ENCODE measurements around the gene THRB.
"Not testable (repeated sequence)": the region's sequence is repeated elsewhere in the genome, so short reads cannot be mapped to it uniquely, and the experiment has no call there.

Gene THRB

DNA sequence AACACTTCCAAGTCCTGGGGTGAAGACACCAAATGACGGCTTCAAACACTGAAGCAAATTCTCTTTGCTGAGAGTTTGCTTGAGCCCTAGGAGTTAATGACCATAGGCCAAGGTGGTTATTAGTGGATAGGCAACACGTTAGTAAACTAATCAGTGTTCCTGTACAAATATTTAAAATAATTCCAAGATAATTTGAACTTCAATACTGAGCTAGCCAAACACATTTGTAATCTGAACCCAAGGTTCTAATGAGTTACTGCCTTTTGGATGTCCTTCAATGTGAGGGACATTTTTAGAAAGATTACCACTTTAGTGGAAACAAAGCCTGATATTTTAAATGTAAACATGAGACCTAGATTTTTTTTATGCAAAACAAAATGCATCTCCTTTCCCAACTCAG, 94.6 kb downstream of the THRB start:
- no peak overlapping the region for H3K9ac ChIP-seq (ENCODE audit: low read depth in 1 of 2, low read length in 2 of 2)
- no peak overlapping the region for H3K27ac ChIP-seq (ENCODE audit: low read depth, low read length)
- no peaks in the 10 kb centered on the region for H3K27me3 ChIP-seq (ENCODE audit: control insufficient read depth in 1 of 2, insufficient read depth in 2 of 2, low read length in 2 of 2)
- peaks cover 15 to 27% of the 10 kb centered on the region in 2 donors for H3K4me1 ChIP-seq (ENCODE audit: control insufficient read depth in 1 of 2, insufficient read depth in 2 of 2, low read length in 2 of 2)
- no peak overlapping the region for H3K4me3 ChIP-seq (ENCODE audit: low read depth in 1 of 2, low read length in 2 of 2)
- H3K36me3 ChIP-seq (ENCODE audit: control insufficient read depth in 1 of 2, insufficient read depth in 2 of 2, low read length in 2 of 2), result no peaks in the 10 kb centered on the region
- H3K9me3 ChIP-seq (ENCODE audit: control insufficient read depth in 1 of 2, low read length in 2 of 2), result no peaks in the 10 kb centered on the region

DNA sequence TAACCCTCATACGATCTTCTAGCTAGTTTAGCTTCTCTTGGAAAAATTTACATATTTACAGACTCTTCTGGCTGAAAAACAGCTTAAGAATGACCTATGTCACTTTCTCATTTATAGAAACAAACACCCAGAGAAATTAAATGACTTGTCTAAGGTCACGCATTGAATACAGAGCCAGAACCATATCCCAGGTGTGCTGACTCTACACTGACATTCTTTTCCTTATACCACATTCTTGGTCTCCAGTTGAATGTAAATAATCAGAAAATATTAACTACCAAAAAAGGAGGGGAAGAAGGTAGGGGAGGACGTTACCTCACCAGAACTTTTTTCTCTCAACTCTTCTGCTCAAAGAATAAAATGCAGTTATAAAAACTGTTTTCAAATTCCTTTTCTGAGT, 95.0 kb downstream of the THRB start:
- no peaks in the 10 kb centered on the region for H3K9me3 ChIP-seq (ENCODE audit: control insufficient read depth in 1 of 2, low read length in 2 of 2)
- H3K4me1 ChIP-seq (ENCODE audit: control insufficient read depth in 1 of 2, insufficient read depth in 2 of 2, low read length in 2 of 2), result peaks cover 15 to 27% of the 10 kb centered on the region in 2 donors
- no peak overlapping the region for H3K9ac ChIP-seq (ENCODE audit: low read depth in 1 of 2, low read length in 2 of 2)
- no peak overlapping the region for H3K27ac ChIP-seq (ENCODE audit: low read depth, low read length)
- no peaks in the 10 kb centered on the region for H3K27me3 ChIP-seq (ENCODE audit: control insufficient read depth in 1 of 2, insufficient read depth in 2 of 2, low read length in 2 of 2)
- no peak overlapping the region for H3K4me3 ChIP-seq (ENCODE audit: low read depth in 1 of 2, low read length in 2 of 2)
- no peaks in the 10 kb centered on the region for H3K36me3 ChIP-seq (ENCODE audit: control insufficient read depth in 1 of 2, insufficient read depth in 2 of 2, low read length in 2 of 2)

DNA sequence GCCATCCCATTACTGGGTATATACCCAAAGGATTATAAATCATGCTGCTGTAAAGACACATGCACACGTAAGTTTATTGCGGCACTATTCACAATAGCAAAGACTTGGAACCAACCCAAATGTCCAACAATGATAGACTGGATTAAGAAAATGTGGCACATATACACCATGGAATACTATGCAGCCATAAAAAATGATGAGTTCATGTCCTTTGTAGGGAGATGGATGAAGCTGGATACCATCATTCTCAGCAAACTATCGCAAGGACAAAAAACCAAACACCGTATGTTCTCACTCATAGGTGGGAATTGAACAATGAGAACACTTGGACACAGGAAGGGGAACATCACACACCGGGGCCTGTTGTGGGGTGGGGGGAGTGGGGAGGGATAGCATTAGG, 95.9 kb downstream of the THRB start:
- H3K27ac ChIP-seq (ENCODE audit: low read depth, low read length); H3K9ac ChIP-seq (ENCODE audit: low read depth in 1 of 2, low read length in 2 of 2); H3K27me3 ChIP-seq (ENCODE audit: control insufficient read depth in 1 of 2, insufficient read depth in 2 of 2, low read length in 2 of 2); H3K9me3 ChIP-seq (ENCODE audit: control insufficient read depth in 1 of 2, low read length in 2 of 2); H3K36me3 ChIP-seq (ENCODE audit: control insufficient read depth in 1 of 2, insufficient read depth in 2 of 2, low read length in 2 of 2); H3K4me3 ChIP-seq (ENCODE audit: low read depth in 1 of 2, low read length in 2 of 2): not testable (repeated sequence)
- H3K4me1 ChIP-seq (ENCODE audit: control insufficient read depth in 1 of 2, insufficient read depth in 2 of 2, low read length in 2 of 2), result peaks cover 15 to 27% of the 10 kb centered on the region in 2 donors

DNA sequence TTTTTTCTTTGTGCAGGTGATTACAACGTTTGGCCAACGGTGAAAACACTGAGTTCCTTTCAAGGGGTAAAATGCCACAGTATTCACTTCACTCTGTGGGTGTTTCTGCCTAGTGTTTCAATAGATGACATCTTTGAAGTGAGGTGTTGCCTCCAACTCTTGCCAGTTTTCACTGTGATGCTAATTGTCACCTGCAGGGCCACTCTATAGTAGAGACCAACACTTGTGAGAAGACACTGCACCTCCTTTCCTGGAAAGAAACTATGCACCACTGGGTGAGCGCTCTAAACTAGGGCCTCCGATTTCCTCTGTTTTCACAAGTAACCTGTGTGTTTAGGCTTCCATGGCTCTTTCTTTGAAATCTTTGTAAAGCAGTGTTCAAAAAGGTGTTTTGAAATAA, 98.3 kb downstream of the THRB start:
- no peaks in the 10 kb centered on the region for H3K36me3 ChIP-seq (ENCODE audit: control insufficient read depth in 1 of 2, insufficient read depth in 2 of 2, low read length in 2 of 2)
- no peaks in the 10 kb centered on the region for H3K9me3 ChIP-seq (ENCODE audit: control insufficient read depth in 1 of 2, low read length in 2 of 2)
- H3K9ac ChIP-seq (ENCODE audit: low read depth in 1 of 2, low read length in 2 of 2), result no peak overlapping the region
- H3K27me3 ChIP-seq (ENCODE audit: control insufficient read depth in 1 of 2, insufficient read depth in 2 of 2, low read length in 2 of 2), result no peaks in the 10 kb centered on the region
- no peak overlapping the region for H3K4me3 ChIP-seq (ENCODE audit: low read depth in 1 of 2, low read length in 2 of 2)
- H3K4me1 ChIP-seq (ENCODE audit: control insufficient read depth in 1 of 2, insufficient read depth in 2 of 2, low read length in 2 of 2), result peaks cover 4 to 17% of the 10 kb centered on the region in 2 donors
- no peak overlapping the region for H3K27ac ChIP-seq (ENCODE audit: low read depth, low read length)

DNA sequence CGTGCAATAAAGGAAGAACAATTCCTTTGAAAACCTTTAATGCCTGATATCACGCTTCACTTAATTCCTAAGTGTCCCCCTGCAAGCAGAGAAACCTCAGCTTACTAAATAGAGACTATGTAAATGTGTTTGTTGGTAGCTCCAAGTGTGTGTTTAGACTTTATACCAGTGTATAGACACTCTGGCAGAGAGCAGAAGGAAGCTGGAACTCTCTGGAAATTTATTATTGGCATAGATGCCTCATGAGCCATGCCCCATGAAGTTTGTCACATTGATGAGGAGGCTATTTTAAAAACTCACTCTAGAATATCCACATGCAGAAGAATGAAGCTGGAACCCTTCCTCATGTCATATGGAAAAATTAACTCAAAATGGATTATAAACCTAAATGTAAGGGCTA, 99.9 kb downstream of the THRB start:
- H3K27me3 ChIP-seq (ENCODE audit: control insufficient read depth in 1 of 2, insufficient read depth in 2 of 2, low read length in 2 of 2), result no peaks in the 10 kb centered on the region
- no peaks in the 10 kb centered on the region for H3K9me3 ChIP-seq (ENCODE audit: control insufficient read depth in 1 of 2, low read length in 2 of 2)
- peaks cover 5 to 9% of the 10 kb centered on the region in 2 donors for H3K4me1 ChIP-seq (ENCODE audit: control insufficient read depth in 1 of 2, insufficient read depth in 2 of 2, low read length in 2 of 2)
- H3K9ac ChIP-seq (ENCODE audit: low read depth in 1 of 2, low read length in 2 of 2), result no peak overlapping the region
- no peak overlapping the region for H3K27ac ChIP-seq (ENCODE audit: low read depth, low read length)
- H3K4me3 ChIP-seq (ENCODE audit: low read depth in 1 of 2, low read length in 2 of 2), result no peak overlapping the region
- no peaks in the 10 kb centered on the region for H3K36me3 ChIP-seq (ENCODE audit: control insufficient read depth in 1 of 2, insufficient read depth in 2 of 2, low read length in 2 of 2)

DNA sequence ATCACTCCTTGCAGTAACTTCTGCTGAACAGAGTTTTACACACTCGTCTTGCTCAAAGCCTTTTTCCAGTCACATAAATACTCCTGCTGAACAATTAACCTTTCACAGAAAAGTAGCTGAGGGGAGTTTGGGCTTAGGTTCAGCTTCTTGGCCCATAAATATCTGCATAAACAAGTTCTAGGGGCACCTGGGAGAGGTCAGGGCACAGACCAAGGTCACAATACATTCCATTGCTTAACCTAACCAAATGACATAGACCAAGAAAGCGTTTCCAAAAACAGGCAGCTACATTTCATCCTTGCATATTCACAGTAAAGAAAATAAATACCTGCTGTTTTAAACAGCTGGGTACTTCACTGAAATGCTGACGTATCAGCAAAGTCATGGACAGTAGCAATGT, 101.3 kb downstream of the THRB start:
- no peaks in the 10 kb centered on the region for H3K27me3 ChIP-seq (ENCODE audit: control insufficient read depth in 1 of 2, insufficient read depth in 2 of 2, low read length in 2 of 2)
- no peaks in the 10 kb centered on the region for H3K36me3 ChIP-seq (ENCODE audit: control insufficient read depth in 1 of 2, insufficient read depth in 2 of 2, low read length in 2 of 2)
- H3K9ac ChIP-seq (ENCODE audit: low read depth in 1 of 2, low read length in 2 of 2), result no peak overlapping the region
- H3K4me1 ChIP-seq (ENCODE audit: control insufficient read depth in 1 of 2, insufficient read depth in 2 of 2, low read length in 2 of 2), result peaks cover 4 to 7% of the 10 kb centered on the region in 2 donors
- H3K9me3 ChIP-seq (ENCODE audit: control insufficient read depth in 1 of 2, low read length in 2 of 2), result no peaks in the 10 kb centered on the region
- no peak overlapping the region for H3K27ac ChIP-seq (ENCODE audit: low read depth, low read length)
- H3K4me3 ChIP-seq (ENCODE audit: low read depth in 1 of 2, low read length in 2 of 2), result no peak overlapping the region

DNA sequence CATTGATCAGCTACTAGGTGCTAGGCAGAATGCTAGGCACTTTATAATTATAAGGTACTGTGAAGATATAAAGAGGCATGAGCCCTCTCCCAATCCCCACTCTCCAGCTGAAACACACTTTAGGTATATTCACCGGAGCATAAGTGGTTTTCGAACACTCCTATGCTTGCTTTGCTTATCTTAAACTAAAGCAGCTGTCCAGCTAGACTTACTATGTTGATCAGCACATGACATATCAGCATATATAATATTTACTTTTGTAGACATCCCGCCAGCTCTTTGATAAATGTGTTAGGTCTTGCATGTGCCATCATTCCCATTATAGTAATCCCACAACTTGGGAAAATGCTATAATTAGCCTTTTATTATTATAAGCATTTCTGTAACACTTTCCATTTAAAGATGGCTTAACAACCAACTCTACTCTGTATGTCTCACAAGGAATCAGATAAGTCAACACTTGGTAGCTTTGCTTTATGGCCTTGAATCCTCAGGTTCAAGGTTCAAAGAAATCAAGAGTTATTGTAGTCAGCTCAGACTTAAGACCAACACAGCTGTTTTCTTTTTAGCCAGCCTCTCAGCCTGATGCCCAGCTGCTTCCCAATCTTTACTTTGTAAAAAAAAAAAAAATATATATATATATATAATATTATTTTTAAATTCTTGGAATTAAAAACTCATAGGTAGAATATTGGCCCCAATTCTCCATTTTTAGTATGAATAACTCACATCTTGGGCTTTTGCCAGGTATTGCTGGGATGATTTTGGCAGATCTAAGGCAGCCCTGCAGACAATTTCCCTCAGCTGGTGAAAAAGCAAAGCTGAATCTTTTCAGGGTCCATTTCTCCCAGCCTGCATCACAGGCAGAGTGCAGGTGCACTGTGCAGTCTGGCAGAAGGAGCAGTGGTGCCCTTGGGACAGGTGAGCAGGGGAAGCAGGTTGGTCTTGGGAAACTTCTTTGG, 104.2 kb downstream of the THRB start:
- Histone ChIP-seq H3K4me1 (ENCODE audit: control insufficient read depth in 1 of 2, insufficient read depth in 2 of 2, low read length in 2 of 2) (peaks cover 4 to 7% of the 10 kb centered on the region in 2 donors), H3K4me3 (ENCODE audit: low read depth in 1 of 2, low read length in 2 of 2) (no peak overlapping the region), H3K27me3 (ENCODE audit: control insufficient read depth in 1 of 2, insufficient read depth in 2 of 2, low read length in 2 of 2) (no peaks in the 10 kb centered on the region), H3K9ac (ENCODE audit: low read depth in 1 of 2, low read length in 2 of 2) (no peak overlapping the region), H3K27ac (ENCODE audit: low read depth, low read length) (no peak overlapping the region), H3K36me3 (ENCODE audit: control insufficient read depth in 1 of 2, insufficient read depth in 2 of 2, low read length in 2 of 2) (no peaks in the 10 kb centered on the region), H3K9me3 (ENCODE audit: control insufficient read depth in 1 of 2, low read length in 2 of 2) (no peaks in the 10 kb centered on the region)

DNA sequence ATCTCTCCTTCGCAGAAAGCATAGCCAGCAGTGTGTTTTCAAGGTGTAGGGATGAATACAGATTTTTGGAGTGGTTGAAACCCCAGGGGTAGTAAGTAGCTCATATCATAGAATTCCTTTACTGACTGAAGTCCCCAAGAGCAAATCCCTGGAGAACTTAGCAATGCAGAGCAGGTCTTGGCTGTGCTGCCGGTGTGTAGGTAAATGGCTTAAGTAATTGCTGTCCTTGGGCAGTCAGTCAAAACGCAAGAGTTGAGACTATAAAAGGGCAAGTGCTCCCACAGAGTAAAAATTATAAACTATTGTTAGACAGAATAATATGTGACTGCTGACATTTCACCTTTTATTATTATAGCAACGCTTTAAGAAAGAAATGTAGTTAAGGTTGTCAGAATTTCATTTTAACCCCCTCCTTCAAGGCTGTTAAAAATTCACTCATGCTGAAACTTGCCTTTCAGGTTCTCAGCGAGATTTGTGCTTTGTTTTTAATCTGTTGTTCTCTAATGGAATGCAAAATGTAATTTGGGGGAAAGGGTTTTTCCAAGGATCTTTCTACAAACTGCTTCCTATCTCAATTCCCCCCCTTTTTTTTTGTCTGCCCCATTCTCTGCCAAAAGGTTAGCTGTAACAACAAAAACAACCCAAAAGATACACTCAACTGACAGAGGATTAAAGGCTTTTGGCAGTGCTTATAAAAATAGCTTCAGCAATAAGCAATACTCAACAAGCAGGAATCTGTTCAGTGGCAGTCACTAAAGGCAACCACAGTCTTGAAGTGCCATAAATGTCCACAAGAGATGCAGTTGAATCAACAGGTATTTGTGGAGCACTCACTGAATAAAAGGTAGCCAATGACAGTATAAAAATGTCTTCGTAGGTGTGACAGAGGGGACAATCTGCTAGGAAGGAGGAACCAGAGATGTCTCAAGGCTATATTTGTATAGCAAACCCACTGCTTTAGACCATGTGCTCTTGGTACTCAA, 105.3 kb downstream of the THRB start:
- Histone ChIP-seq H3K4me3 (ENCODE audit: low read depth in 1 of 2, low read length in 2 of 2) (no peak overlapping the region), H3K9ac (ENCODE audit: low read depth in 1 of 2, low read length in 2 of 2) (no peak overlapping the region), H3K27ac (ENCODE audit: low read depth, low read length) (no peak overlapping the region), H3K36me3 (ENCODE audit: control insufficient read depth in 1 of 2, insufficient read depth in 2 of 2, low read length in 2 of 2) (no peaks in the 10 kb centered on the region), H3K27me3 (ENCODE audit: control insufficient read depth in 1 of 2, insufficient read depth in 2 of 2, low read length in 2 of 2) (no peaks in the 10 kb centered on the region), H3K9me3 (ENCODE audit: control insufficient read depth in 1 of 2, low read length in 2 of 2) (no peaks in the 10 kb centered on the region), H3K4me1 (ENCODE audit: control insufficient read depth in 1 of 2, insufficient read depth in 2 of 2, low read length in 2 of 2) (peaks cover 4 to 7% of the 10 kb centered on the region in 2 donors)

DNA sequence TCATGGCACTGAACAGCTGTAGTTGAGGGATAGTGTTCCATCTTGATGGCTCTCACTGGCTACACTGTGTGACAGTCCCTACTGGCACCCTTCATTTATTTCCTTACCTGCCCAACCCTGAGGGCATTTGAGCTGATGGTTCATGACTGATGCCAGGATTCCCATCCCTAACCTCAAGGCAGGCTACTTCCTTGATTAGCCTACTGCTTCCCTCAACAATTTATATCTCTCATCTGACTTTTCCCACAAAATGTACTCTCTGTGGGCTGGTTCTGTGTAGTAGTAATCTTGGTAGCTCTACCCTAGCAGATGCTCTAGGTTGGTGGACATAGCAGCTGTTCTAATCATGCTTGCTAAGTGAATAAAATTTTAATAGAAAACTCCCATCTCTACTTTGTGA, 106.0 kb downstream of the THRB start:
- H3K36me3 ChIP-seq (ENCODE audit: control insufficient read depth in 1 of 2, insufficient read depth in 2 of 2, low read length in 2 of 2), result no peaks in the 10 kb centered on the region
- H3K27me3 ChIP-seq (ENCODE audit: control insufficient read depth in 1 of 2, insufficient read depth in 2 of 2, low read length in 2 of 2), result no peaks in the 10 kb centered on the region
- H3K4me1 ChIP-seq (ENCODE audit: control insufficient read depth in 1 of 2, insufficient read depth in 2 of 2, low read length in 2 of 2), result peaks cover 4 to 7% of the 10 kb centered on the region in 2 donors
- H3K9me3 ChIP-seq (ENCODE audit: control insufficient read depth in 1 of 2, low read length in 2 of 2), result no peaks in the 10 kb centered on the region
- H3K4me3 ChIP-seq (ENCODE audit: low read depth in 1 of 2, low read length in 2 of 2), result no peak overlapping the region
- no peak overlapping the region for H3K9ac ChIP-seq (ENCODE audit: low read depth in 1 of 2, low read length in 2 of 2)
- H3K27ac ChIP-seq (ENCODE audit: low read depth, low read length), result no peak overlapping the region

DNA sequence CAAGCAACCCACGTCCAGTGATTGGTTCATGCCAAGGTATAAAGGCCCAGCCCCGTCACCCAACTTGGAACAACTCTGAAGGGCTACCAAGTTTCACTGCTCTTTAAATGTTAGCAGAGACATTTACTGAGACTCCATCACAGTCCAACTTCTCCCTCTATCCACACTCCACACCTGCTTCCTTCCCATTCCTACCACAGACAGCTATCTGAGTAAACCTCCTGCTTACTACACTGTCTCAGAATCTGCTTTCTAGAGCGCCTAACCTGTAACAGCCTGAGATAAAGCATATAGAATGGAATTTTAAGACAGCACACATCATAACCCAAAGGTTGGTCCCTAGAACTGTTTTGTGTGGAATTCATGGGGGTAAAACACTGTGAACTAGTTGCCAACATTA, 106.5 kb downstream of the THRB start:
- H3K27ac ChIP-seq (ENCODE audit: low read depth, low read length), result no peak overlapping the region

More for the DNA sequence above, 106.5 kb downstream of the THRB start:
- no peak overlapping the region for H3K9ac ChIP-seq (ENCODE audit: low read depth in 1 of 2, low read length in 2 of 2)
- no peaks in the 10 kb centered on the region for H3K27me3 ChIP-seq (ENCODE audit: control insufficient read depth in 1 of 2, insufficient read depth in 2 of 2, low read length in 2 of 2)
- H3K4me3 ChIP-seq (ENCODE audit: low read depth in 1 of 2, low read length in 2 of 2), result no peak overlapping the region
- peaks cover 4 to 7% of the 10 kb centered on the region in 2 donors for H3K4me1 ChIP-seq (ENCODE audit: control insufficient read depth in 1 of 2, insufficient read depth in 2 of 2, low read length in 2 of 2)
- H3K36me3 ChIP-seq (ENCODE audit: control insufficient read depth in 1 of 2, insufficient read depth in 2 of 2, low read length in 2 of 2), result no peaks in the 10 kb centered on the region
- H3K9me3 ChIP-seq (ENCODE audit: control insufficient read depth in 1 of 2, low read length in 2 of 2), result no peaks in the 10 kb centered on the region
